NCI-H82 (cell line): Measurements from ENCODE around the gene PANK2.
A peak's percentile ranks its signal among the peaks of the same experiment; 100 is the strongest.
"Not testable (repeated sequence)": the region's sequence is repeated elsewhere in the genome, so short reads cannot be mapped to it uniquely, and the experiment has no call there.

Experiments used
- DNase-seq: peaks from one replicate; lab custom pipeline; 2025; lab: John Stamatoyannopoulos, UW

PANK2 gene

DNA sequence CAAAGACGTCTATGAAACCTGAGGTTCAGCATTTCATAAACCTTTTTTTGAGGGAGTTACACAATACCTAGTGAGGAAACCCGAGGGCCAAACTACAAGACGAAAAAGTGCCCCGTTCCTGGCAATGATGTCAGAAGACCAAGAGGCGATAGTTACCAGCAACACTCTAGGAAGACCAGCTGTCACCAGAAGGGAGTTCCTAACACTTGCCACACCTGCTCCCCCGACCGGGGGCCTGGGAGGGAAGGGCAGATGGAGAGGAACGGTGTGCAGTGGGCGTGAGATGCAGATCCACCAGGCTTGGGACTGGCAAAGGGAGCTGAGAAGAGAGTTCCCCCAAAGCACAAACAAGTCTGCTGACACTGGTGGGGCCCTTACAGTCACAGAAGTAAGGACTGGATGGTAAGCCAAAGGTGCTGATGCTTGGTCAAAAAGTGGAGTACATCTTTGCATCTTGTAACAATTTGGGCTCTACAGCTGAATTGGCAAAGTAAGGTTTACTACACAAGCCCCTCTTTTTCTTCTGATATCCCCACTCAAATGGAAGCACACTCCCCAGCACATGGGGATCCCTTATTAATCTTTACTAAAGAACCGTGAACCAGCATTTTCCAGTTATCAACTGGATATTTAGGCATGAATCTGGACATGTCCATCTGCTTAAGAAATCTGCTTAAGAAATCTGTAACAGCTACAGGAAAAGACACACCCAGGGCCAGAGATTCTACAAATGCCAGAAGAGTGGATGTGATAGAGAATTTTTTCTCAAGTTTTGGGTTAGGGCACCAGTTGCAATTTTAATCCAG lies 38.5 kb downstream of the PANK2 start:
- DNase-seq: peak; percentile 89

DNA sequence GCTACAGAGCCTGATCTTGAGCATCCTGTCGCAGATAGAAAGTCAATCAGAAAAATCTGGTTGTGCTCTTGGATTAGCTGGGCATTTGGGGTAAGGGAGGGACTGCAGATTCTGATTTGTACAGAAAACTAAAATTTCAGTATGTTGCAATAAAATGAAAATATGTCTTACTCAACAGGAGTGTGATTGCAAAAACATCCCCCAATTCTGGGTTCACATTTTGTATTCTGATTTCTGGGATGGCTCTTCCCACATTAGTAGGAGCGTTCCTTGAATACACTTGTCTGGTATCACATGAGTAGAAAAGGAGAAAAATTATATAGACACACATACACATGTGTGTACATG lies 40.5 kb downstream of the PANK2 start:
- no peak for DNase-seq

DNA sequence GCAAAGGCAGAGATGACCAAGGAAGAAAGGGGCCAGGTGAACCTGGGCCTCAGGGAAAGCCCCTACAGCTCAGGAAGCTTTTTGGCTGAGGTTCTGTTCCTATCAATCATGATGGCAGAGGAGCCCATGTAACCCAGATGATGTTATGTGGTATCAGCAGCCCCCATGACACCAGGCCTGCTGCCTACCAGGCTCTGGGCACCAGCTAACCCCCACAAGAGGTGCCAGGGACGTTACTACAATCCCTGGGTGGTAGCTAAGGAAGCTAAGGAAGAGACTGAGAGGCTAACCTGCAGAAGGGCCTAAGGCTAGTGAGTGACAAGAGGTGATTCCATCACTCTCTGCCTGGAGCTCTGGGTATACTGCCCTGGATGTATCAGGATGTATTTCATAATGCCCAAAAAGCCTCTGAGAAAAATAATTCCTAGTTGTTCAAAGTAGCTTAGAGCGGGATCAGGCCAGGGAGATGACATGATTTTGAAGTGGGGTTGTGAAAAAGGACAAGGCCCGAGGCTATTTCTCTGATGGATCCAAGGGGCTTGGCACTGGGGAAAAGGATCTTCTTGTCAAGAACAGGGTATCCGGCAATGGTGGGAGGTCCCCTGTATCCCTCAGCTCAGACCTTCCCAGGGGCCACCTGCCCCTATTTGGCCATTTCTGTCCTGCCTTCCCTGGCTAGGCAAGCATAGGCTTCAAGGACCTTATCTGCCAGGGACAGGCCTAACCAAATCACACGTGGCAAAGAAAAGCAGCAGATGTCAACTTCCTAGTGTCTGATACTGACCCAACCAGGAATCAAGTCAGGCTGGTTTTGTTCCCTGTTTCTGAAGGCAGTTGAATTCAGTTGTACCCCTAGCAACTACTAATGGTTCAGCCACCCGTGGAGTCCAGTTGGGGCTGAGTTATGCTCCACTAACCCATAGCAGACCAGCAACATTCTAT lies 41.3 kb downstream of the PANK2 start:
- DNase-seq: peak; percentile 42

DNA sequence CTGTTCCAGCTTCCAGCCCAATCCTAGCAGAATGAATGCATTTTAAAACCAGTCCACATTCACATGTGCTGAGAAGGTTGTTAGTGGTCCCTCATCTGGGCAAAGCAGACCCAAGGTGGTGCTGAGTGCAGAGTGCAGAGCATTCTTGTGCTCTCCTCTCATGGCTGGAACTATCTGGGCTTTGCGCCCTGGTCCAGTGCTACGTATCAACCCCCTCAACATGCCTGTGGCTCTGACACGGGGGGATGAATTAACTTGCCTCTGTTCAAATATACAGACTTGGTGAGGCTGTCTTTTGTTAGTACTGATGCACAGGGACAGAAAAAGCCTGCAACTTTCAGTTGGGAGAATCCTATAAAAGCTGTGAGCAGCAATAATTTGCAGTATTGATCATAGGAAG lies 42.5 kb downstream of the PANK2 start:
- no peak for DNase-seq

DNA sequence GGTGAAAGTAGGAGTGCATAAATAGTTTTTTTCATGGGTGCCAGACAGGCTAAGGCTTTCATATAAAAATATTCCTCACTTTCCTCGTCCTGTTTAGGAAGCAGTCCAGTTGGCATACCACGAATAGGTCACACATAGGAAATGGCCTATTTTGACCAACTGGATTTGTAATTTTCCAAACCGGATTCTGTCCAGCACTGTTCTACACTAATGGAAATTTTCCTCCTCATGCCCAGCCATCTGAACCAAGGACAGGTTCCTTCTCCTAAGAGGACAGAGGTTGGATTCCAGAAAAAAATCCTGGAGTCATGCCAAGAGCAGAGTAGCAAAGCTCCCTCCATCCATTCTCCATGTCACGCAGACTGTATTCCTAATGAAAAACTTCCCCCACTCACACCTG lies 43.1 kb downstream of the PANK2 start:
- DNase-seq: peak; percentile 13

DNA sequence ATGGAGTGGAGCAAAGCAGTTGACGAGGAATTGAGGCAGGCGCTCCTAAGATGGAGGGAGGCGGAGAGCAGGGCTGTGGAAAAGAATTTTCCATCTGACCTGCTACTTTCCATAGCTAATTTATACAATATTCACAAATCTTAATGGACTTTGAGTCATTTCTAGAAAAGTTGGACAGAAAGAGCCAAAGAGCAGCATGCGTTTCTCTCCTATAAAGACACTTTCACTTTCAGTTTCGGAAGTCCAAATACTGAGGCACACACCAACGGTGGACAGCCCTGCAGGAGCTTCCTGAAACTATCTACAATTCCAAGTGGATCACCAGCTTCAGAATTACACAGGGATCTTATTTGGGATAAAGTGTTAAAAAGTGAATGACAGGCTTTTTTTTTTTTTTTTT lies 43.5 kb downstream of the PANK2 start:
- no peak for DNase-seq

DNA sequence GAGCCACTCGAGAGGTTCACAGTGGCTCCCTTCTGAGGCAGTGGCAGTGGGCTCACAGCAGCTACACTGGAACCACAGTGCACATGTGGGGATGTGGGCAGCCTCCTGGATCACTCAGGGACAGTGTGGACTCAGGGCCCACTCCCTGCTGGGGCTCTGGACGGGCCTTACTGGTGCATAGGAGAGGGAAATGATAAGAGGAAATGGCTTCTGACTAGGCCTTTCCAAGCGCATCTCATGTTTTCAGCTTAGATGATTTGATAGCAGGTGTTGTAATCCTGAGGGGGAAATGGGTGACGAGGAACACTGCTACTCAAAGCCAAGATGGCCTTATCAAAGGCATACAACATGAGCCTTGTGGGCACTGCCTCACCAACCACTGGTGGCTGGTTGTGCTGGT lies 44.0 kb downstream of the PANK2 start:
- DNase-seq: no peak

DNA sequence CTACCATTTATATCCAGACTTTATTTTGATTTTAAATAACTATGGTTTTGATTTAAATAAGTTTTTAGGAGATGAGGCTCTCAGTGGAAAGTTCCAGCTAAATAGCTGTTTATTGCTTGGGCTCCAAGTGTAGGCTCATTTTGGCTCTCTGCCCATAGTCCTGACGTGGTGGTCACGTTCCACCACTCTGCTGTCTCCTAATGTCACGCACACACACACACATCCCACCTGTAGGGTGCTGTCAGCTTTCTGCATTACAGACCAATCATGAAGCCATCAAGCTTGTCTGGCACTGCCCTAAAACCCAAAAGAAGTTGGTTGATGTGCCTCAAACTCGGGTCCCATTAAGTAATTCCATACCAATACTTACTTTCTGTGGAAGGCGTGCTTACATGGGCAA lies 45.4 kb downstream of the PANK2 start:
- no peak for DNase-seq

DNA sequence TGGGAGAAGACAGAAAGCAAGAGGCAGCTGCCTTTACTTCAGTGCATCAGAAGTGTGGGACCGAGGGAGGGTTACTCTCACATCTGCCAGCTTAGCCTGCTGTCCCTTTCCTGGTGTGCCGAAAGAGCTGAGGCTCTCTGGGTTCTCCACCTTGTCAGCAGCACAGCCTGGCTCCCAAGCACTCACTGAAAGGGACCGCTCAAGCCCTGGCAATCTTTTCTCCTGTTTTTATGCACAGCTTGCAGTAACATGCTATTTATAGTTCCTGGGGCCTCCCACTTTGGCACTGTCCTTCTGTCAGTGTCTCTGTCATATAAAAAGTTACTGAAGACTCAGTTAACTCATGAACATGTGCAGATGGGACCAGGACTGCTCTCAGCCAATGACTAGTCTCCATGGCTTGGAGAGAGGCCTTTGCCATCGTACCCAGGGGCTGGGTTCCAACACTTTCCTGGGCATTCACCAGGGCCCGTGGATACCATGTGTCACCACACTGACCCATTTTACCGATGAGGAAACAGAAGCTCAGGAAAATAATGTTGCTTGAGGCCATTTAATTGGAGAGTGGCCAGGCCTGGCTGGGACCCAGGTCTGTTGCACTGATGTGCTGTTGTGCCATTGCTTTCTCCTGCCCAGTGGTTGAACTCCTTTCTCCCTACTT lies 46.2 kb downstream of the PANK2 start:
- DNase-seq: no peak

DNA sequence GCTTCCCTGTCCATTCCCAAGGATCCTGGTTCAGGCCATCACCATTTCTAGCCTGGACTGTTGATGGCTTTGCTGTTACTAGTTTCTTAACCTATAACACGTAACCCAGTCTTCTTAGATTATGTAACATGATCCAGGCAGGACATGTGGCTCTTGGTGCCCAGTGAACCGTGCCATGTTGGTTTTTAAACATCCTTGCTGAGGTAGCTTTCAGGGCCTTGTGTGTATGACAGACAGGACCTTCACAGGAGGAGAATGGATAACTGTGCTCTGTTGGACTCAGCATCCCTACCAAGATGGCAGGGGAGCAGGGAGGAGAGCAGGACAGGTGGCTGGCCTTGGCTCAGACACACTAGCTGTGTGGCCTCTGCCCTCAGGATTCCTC lies 46.8 kb downstream of the PANK2 start:
- no peak for DNase-seq

DNA sequence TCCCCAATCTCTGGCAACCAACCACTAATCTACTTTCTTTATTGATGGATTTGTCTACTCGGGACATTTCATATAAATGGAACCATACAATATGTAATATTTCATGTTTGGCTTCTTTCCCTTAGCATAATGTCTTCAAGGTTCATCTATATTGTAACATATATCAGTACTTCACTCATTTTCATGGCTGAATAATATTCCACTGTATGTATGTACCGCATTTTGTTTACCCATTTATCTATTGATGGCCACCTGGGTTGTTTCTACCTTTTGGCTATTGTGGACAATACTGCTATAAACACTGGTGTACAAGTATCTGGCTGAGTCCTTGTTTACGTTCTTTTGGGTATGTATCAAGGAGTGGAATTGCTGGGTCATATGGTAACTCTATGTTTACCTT lies 48.4 kb downstream of the PANK2 start:
- DNase-seq: no peak

DNA sequence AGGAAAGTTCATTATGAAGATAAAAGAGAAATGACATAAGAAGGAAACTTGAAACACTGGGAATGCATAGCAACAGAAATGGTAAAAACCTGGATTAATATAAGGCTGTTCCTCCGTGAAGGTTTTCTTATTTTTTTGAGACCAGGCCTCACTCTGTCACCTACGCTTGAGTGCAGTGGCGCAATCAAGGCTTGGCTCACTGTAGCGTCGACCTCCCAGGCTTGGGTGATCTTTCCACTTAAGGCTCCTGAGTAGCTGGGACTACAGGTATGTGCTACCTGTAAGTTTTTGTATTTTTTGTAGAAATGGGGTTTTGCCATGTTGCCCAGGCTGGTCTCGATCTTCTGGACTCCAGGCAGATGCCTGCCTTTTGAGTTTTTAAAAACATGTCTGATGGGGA lies 51.7 kb downstream of the PANK2 start:
- no peak for DNase-seq

DNA sequence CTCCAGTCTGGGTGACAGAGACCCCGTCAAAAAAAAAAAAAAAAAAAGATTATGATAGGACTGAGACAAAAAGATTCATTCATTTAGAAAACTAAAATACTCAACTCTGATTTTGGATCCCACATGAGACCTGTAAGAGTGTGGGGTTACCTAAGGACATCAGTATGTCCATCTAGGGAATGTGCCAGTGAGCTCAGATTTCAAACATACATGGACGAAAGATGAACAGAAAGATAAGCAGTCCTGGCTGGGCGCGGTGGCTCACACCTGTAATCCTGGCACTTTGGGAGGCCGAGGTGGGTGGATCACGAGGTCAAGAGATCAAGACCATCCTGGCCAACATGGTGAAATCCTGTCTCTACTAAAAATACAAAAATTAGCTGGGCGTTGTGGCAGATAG lies 57.5 kb downstream of the PANK2 start:
- DNase-seq: not testable (repeated sequence)

DNA sequence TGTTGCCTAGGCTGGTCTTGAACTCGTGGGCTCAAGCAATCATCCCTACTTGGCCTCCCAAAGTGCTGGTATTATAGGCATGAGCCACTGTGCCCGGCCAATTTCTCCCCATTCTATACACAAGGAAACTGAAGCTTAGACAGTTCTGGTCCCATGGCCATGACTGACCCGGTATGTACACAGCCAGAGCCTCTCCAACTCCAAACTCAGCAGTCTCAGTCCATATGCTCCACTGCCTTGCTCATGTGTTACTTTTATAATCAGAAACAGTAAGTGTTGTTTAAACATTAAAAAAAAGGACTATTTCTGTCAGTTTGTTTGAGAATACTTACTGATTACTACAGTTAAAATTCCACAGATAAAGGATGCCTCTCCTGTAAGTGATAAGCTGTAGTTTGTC lies 75.5 kb downstream of the PANK2 start:
- DNase-seq: no peak

DNA sequence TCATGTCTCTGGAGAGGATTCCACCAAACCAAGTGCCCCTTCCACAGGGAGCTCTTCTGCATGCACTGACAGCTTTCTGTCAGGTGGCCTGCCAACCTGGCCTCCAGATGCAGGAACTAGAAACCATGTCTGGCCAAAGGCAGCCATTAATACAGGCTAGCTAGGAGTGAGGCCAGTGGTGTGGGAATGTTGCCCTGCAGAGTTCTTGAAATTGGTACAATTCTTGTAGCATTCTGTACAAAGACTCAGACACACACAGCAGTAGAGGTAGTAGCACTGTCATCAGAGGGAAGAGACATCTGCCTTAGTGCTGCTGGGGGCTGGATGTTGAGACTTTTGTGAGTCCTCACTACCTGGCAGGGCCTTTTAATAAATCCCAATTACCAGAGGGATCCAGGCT lies 77.4 kb downstream of the PANK2 start:
- DNase-seq: no peak

DNA sequence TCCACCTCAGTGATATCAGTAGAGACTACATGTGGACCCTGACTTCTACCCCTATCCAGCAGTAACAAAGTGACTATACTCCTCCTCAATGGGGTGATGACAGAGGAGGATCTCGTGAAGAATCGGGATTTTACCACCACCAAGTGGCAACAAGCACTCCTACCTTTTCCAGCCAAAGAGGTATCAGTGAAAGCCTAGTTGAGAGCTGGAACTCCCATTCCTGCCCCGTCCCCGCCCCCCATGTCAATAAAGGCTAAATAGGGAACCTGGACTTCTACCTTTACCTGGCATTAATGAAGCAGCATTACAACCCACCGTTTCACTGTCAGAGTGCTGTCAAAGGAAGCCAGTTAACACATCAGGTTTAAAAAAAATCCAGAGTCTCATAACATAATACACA lies 80.8 kb downstream of the PANK2 start:
- DNase-seq: no peak

DNA sequence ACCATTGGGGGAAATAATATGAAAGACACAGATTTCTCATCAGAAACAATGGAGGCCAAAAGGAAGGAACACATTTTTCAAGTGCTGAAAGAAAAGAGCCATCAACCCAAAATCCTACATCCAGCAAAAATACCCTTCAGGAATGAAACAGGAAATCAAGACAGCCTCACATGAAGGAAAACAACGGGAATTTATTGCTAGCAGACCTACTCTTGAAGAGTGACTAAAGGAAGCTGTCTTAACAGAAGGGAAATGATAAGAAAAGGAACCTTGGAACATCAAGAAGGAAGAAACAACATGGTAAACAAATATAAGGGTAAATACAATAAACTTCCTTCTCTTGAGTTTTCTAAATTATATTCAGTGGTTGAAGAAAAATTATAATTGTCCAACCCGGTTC lies 82.0 kb downstream of the PANK2 start:
- DNase-seq: no peak

DNA sequence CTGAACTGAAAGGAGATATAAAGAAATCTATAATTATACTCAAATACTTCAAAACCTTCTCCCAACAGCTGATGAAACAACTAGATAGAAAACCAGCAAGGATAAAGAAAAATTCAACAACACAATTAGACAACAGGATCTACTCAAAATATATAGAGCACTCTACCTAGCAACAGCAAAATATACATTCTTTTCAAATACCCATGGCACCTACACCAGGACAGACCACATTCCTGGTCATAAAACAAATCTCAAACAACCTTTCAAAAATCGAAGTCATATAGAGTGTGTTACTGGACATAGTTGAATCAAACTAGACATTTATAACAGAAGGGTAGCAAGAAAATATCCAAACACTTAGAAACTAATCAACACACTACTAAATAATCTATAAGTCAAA lies 83.0 kb downstream of the PANK2 start:
- DNase-seq: no peak

DNA sequence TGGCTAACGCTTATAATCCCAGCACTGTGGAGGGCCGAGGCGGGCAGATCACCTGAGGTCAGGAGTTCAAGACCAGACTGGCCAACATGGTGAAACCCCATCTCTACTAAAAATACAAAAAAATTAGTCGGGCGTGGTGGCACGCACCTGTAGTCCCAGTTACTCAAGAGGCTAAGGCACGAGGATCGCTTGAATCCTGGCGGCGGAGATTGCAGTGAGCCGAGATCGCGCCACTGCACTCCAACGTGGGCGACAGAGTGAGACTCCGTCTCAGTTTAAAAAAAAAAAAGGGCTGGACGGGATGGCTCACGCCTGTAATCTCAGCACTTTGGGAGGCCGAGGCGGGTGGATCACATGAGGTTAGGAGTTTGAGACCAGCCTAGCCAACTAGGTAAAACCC lies 83.4 kb downstream of the PANK2 start:
- not testable (repeated sequence) for DNase-seq

DNA sequence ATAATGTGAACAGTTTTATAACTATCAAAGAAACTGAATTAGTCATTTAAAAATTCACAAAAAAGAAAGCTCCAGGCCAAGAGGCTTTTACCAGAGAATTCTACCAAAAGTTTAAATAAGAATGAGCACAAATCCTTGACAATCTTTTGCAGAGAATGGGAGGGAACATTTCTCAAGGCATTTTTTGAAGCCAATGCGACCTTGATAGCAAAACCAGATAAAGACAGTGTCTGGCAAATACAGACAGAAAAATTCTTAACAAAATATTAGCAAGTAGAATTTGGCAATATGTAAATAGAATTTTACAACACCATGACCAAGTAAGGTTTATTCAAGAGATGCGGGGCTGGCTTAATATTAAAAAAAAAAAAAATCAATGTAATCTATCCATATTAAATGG lies 84.5 kb downstream of the PANK2 start:
- no peak for DNase-seq

DNA sequence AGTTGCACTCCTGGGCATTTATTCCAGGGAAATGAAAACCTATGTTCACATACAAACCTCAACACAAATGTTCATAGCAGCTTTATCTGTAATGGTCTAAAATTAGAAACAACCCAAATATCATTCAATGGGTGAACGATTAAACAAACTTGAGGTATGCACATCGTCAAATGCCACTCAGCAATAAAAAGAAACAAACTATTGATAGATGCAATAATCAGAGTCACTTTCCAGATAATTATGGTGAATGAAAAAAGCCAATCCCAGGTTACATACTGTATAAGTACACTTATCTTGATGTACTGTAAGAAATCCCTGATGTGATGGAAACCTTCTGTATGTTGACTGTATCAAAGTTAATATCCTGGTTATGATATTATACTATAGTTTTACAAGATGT lies 87.3 kb downstream of the PANK2 start:
- no peak for DNase-seq
